Right lobe of liver (tissue), 4 donors: ENCODE results near the gene NIPAL3.

Experiments used
- POLR2A ChIP-seq: fragments of 450-650 bp; IDR thresholded peaks from one replicate; pipeline ENCODE4 v1.6.1; 2017; ENCODE audit warnings: antibody characterized with exemption, mild to moderate bottlenecking
- TF ChIP-seq, protein P1 (sequence below), 4 donors: fragments of 200-600 bp in 3 of 4; fragments of 450-650 bp in 1 of 4; IDR thresholded peaks; one replicate each; pipeline versions ENCODE4 v1.5.1 to v1.8.0; 2016 to 2022; ENCODE audit warnings: antibody characterized with exemption in 4 of 4, mild to moderate bottlenecking in 2 of 4
- donor health status: DM: no; HTN: no; CAD: no.
- donor health status: DM: no; HTN: no; CAD: no.
- donor health status: DM: no; HTN: yes; CAD: no.

GRCh38 chr1:24454673-24455072 lies 39.1 kb downstream of the NIPAL3 start:
- TF ChIP-seq, protein P1, sequence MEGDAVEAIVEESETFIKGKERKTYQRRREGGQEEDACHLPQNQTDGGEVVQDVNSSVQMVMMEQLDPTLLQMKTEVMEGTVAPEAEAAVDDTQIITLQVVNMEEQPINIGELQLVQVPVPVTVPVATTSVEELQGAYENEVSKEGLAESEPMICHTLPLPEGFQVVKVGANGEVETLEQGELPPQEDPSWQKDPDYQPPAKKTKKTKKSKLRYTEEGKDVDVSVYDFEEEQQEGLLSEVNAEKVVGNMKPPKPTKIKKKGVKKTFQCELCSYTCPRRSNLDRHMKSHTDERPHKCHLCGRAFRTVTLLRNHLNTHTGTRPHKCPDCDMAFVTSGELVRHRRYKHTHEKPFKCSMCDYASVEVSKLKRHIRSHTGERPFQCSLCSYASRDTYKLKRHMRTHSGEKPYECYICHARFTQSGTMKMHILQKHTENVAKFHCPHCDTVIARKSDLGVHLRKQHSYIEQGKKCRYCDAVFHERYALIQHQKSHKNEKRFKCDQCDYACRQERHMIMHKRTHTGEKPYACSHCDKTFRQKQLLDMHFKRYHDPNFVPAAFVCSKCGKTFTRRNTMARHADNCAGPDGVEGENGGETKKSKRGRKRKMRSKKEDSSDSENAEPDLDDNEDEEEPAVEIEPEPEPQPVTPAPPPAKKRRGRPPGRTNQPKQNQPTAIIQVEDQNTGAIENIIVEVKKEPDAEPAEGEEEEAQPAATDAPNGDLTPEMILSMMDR (IDR thresholded peaks at IDR 0.05), result no peak
- TF ChIP-seq POLR2A, result no peak
